ENCODE data around the gene AP2M1. TPM values are rescaled to one million over a fixed set of nuclear protein-coding genes. Genes with fewer than 3 reads are reported as not detected.

AP2M1 gene
- 100 to 1,000 TPM; 173 to 333 TPM for total RNA-seq
- polyA plus RNA-seq, result 100 to 1,000 TPM; 153 to 329 TPM
- long read RNA-seq, donor 1, transcript AP2M1-202 (11 exons, 2,091 nt), result major isoform, 116 of 195 reads
- long read RNA-seq, donor 1, transcript AP2M1-214 (3 exons, 684 nt), result minor isoform, 8 of 195 reads
- long read RNA-seq, donor 1, transcript AP2M1-207 (10 exons, 1,950 nt), result minor isoform, 5 of 195 reads
- long read RNA-seq, donor 1, partial matches to known transcripts, result 64 of 195 reads
- long read RNA-seq, donor 1, other reads (novel, unspliced or antisense), result 0 of 195 reads
- long read RNA-seq, donor 2, transcript AP2M1-202 (11 exons, 2,091 nt), result major isoform, 24 of 32 reads
- long read RNA-seq, donor 2, partial matches to known transcripts, result 0 of 32 reads
- long read RNA-seq, donor 2, other reads (novel, unspliced or antisense), result 0 of 32 reads
- long read RNA-seq, donor 3, transcript AP2M1-202 (11 exons, 2,091 nt), result major isoform, 36 of 37 reads
- long read RNA-seq, donor 3, partial matches to known transcripts, result 0 of 37 reads
- long read RNA-seq, donor 3, other reads (novel, unspliced or antisense), result 0 of 37 reads
- long read RNA-seq, donor 4, transcript AP2M1-202 (11 exons, 2,091 nt), result major isoform, 25 of 42 reads
- long read RNA-seq, donor 4, partial matches to known transcripts, result 12 of 42 reads
- long read RNA-seq, donor 4, other reads (novel, unspliced or antisense), result 0 of 42 reads
- long read RNA-seq, donor 5, transcript AP2M1-214 (3 exons, 684 nt), result minor isoform, 9 of 127 reads
- long read RNA-seq, donor 5, transcript AP2M1-202 (11 exons, 2,091 nt), result major isoform, 103 of 127 reads
- long read RNA-seq, donor 5, partial matches to known transcripts, result 11 of 127 reads
- long read RNA-seq, donor 5, other reads (novel, unspliced or antisense), result 0 of 127 reads

DNA sequence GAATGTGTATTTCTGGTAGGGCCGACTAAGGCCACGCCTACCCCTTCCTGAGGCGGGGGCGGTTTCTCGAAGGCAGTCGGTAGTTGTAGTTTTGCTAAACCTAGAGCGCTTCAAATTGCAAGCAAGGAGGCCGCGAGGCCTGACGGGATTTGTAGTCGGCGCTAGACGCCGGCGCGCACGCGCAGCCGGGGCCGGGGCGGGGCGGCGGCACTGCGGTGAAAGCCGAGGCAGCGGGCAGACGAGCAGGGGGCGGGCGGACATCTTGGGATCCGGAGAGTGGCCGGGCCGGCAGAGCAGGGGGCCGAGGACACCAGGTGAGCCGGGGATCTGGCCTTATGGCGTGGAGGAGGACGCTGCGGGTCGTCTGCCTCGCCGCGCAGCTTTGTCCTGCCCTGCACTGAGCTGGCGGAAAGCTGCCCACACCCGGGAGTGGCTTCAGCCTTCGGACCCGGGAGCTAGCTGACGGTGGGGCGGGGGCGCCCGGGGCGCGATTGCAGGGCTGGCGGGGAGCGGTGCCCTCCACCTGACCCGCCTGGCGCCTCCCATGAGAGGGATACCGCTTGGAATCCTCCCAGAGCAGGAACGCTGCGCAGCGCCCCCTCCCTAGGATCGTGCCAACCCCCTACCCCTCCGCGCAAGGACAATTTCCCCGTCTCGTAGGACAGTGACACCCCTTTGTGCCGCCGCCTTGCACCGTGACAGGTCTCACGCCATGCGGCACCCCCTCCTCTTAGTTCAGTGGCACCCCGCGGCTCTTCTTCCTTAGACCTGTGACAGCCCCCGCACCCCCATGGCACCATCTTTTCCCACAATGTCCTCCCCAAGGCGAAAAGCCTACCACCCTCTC is at the start of gene AP2M1:
AP2M1 (plus strand) TSS at position 210 of the 847 bp plus-strand sequence. CDS start 2,139 bp downstream, outside the sequence.
- Histone ChIP-seq H3K9me3 (ENCODE audit: control insufficient read depth in 4 of 4, insufficient read depth in 3 of 4, low read length in 3 of 4) (no peaks in the 10 kb centered on the region), H3K36me3 (ENCODE audit: control insufficient read depth in 4 of 4, insufficient read depth in 4 of 4, low read length in 4 of 4) (peaks cover 16 to 48% (median 45%) of the 10 kb centered on the region in 4 donors), H3K27me3 (ENCODE audit: control insufficient read depth in 3 of 3, insufficient read depth in 3 of 3, low read length in 2 of 3) (no peaks in the 10 kb centered on the region), H3K4me3 (peak within 1 kb of the TSS; percentile 98), H3K9ac (ENCODE audit: insufficient read depth in 1 of 2, low read length in 2 of 2) (peak within 1 kb of the TSS; percentile 75 to 82), H3K4me1 (ENCODE audit: control insufficient read depth in 5 of 5, insufficient read depth in 5 of 5, low read length in 5 of 5) (peaks cover 0 to 30% (median 14%) of the 10 kb centered on the region in 5 donors), H3K27ac (ENCODE audit: low read depth in 1 of 2, low read length in 1 of 2) (peak within 1 kb of the TSS; percentile 94 to 95)
- TF ChIP-seq, protein P1, sequence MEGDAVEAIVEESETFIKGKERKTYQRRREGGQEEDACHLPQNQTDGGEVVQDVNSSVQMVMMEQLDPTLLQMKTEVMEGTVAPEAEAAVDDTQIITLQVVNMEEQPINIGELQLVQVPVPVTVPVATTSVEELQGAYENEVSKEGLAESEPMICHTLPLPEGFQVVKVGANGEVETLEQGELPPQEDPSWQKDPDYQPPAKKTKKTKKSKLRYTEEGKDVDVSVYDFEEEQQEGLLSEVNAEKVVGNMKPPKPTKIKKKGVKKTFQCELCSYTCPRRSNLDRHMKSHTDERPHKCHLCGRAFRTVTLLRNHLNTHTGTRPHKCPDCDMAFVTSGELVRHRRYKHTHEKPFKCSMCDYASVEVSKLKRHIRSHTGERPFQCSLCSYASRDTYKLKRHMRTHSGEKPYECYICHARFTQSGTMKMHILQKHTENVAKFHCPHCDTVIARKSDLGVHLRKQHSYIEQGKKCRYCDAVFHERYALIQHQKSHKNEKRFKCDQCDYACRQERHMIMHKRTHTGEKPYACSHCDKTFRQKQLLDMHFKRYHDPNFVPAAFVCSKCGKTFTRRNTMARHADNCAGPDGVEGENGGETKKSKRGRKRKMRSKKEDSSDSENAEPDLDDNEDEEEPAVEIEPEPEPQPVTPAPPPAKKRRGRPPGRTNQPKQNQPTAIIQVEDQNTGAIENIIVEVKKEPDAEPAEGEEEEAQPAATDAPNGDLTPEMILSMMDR (IDR thresholded peaks at IDR 0.05; ENCODE audit: control extremely low read depth, extremely low read depth), result no peak
- ATAC-seq (ENCODE audit: insufficient read depth, low FRiP score) (peak; percentile 93), DNase-seq (peak; percentile 99 to 100 (median 99))
- 0 to 1% methylated on average over 59 to 73 of the region's 73 CpGs for WGBS, 2 donors

DNA sequence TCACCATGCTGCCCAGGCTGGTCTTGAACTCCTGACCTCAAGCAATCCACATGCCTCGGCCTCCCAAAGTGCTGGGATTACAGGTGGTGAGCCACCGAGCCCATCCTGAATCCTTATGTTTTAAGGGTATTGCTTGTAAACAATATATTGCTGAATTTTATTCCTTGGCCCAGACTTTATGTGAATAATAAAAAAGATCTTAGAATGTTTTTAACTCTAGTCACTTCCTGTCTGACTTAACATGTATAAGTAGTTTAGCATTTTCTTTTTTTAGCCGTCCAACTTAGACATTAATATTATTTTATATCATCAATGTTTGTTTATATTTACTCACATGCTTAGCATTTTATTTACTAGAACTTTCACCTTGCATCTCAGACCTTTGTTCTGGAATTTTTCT is 48.6 kb upstream of the AP2M1 start:
- Histone ChIP-seq H3K27me3 (ENCODE audit: control insufficient read depth in 3 of 3, insufficient read depth in 3 of 3, low read length in 2 of 3) (no peaks in the 10 kb centered on the region), H3K9me3 (ENCODE audit: control insufficient read depth in 4 of 4, insufficient read depth in 3 of 4, low read length in 3 of 4) (no peaks in the 10 kb centered on the region), H3K4me3 (no peak overlapping the region), H3K27ac (ENCODE audit: low read depth in 1 of 2, low read length in 1 of 2) (no peak overlapping the region), H3K36me3 (ENCODE audit: control insufficient read depth in 4 of 4, insufficient read depth in 4 of 4, low read length in 4 of 4) (no peaks in the 10 kb centered on the region), H3K9ac (ENCODE audit: insufficient read depth in 1 of 2, low read length in 2 of 2) (no peak overlapping the region), H3K4me1 (ENCODE audit: control insufficient read depth in 5 of 5, insufficient read depth in 5 of 5, low read length in 5 of 5) (no peaks in the 10 kb centered on the region)
- DNase-seq (no peak), ATAC-seq (ENCODE audit: insufficient read depth, low FRiP score) (no peak)
- 72 to 91% methylated on average over 3 of the region's 3 CpGs for WGBS, 2 donors
- TF ChIP-seq, protein P1 (IDR thresholded peaks at IDR 0.05; ENCODE audit: control extremely low read depth, extremely low read depth), result no peak

DNA sequence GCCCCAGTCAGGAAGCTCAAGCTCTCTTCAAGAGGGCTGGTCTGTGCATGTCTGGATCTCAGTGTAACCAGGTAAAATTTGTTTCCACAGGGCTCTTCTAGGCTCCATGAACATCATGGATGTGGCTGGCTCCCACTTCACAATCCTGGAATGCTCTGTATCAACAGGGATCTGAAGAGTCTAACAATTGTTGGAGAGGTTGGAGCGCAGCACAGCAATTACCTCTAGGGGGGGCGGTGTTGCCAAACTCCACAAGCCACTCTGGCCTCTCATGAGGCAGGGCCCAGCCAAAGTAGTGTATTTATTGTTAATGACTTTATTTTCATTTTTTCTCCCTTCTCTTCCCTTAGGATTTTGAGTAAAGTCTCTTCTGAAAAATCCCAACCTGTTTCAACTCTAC is 45.6 kb upstream of the AP2M1 start:
- H3K27me3 ChIP-seq (ENCODE audit: control insufficient read depth in 3 of 3, insufficient read depth in 3 of 3, low read length in 2 of 3), result no peaks in the 10 kb centered on the region
- H3K27ac ChIP-seq (ENCODE audit: low read depth in 1 of 2, low read length in 1 of 2), result no peak overlapping the region
- no peaks in the 10 kb centered on the region for H3K9me3 ChIP-seq (ENCODE audit: control insufficient read depth in 4 of 4, insufficient read depth in 3 of 4, low read length in 3 of 4)
- no peaks in the 10 kb centered on the region for H3K36me3 ChIP-seq (ENCODE audit: control insufficient read depth in 4 of 4, insufficient read depth in 4 of 4, low read length in 4 of 4)
- ATAC-seq (ENCODE audit: insufficient read depth, low FRiP score) (peak; percentile 64), DNase-seq (peak; percentile 45 to 60 (median 58))
- WGBS, 2 donors, result 47 to 49% methylated on average over 2 of the region's 2 CpGs
- H3K9ac ChIP-seq (ENCODE audit: insufficient read depth in 1 of 2, low read length in 2 of 2), result no peak overlapping the region
- TF ChIP-seq, protein P1 (IDR thresholded peaks at IDR 0.05; ENCODE audit: control extremely low read depth, extremely low read depth), result peak; percentile 5
- H3K4me1 ChIP-seq (ENCODE audit: control insufficient read depth in 5 of 5, insufficient read depth in 5 of 5, low read length in 5 of 5), result peaks cover 0 to 5% (median 0%) of the 10 kb centered on the region in 5 donors
- no peak overlapping the region for H3K4me3 ChIP-seq
